HG03460 (cell line): ENCODE measurements around the gene GDA.
"Not testable (repeated sequence)": the region's sequence is repeated elsewhere in the genome, so short reads cannot be mapped to it uniquely, and the experiment has no call there.

Experiments
- ATAC-seq: cut with Tn5 transposase; IDR thresholded peaks from one replicate; pipeline ENCODE4 v1.9.1; 2021; ENCODE audit not compliant: unreplicated experiment

The GDA gene

DNA sequence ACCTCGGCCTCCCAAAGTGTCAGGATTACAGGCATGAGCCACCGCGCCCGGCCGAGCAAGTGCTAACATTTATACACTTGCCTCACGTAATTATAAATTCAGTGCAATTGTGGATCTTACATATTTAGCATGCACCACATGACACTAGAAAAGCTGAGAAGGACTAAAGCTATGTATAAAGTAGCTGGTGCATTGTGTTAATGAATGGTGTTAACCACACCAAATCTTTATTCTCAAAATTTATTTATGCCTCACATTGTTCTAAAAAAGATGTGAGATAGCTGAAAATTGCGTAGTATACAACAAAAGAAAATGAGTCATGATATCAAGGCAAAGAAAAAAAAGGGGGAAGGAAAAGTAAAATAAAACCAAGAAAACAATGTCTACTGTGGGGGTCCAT, 54.8 kb downstream of the GDA start:
- no peak for ATAC-seq

GRCh38 chr9:72205513-72205912, 56.3 kb downstream of the GDA start:
- ATAC-seq: peak; percentile 50

GRCh38 chr9:72207278-72207677, 58.0 kb downstream of the GDA start:
- peak; percentile 73 for ATAC-seq

GRCh38 chr9:72210522-72210921, 61.3 kb downstream of the GDA start:
- no peak for ATAC-seq

DNA sequence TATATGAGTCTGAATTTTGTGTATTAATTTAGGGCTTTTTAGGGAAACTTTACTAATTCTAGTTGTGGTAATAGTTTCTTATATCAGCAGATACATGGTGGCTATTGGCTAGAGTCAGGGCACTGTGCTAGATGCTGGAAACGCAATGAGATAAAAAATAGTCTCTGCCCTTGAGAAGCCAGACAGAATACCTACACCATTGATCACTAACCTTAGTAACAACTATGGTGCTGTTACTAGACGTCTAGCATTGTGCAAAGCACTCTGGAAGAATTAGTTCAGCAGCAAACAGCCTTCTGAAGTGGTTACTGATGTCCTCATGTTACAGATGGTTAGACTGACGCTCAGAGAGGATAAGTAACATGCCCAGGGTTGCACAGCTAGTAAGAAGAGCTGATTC, 61.8 kb downstream of the GDA start:
- no peak for ATAC-seq

- ATAC-seq: no peak
Observed at GRCh38 chr9:72213906-72214305, 64.7 kb downstream of the GDA start.

- ATAC-seq: no peak
Observed at GRCh38 chr9:72217306-72217842, 68.1 kb downstream of the GDA start.

DNA sequence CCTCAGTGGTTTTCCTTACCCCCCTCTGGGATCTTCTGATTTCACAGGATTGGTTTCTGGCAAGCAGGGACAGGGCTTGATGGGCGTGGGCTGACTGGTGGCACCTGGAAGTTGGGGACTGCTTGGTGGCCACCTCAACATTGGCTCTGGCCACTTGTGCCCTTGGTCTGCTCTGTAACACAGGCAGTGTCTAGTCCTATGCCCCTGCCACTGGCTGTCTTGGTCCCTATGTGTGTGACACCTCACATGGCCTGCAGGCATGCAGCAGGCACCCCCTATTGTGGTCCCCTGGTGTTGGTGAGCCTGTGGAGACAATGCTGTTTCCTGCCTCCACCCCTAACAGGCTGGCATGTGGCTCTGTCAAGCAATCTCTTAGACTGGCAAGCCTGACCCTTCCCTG, 71.3 kb downstream of the GDA start:
- no peak for ATAC-seq

- no peak for ATAC-seq
Observed at GRCh38 chr9:72226146-72226812, 77.0 kb downstream of the GDA start.

- no peak for ATAC-seq
Observed at GRCh38 chr9:72228282-72228681, 79.0 kb downstream of the GDA start.

GRCh38 chr9:72232778-72233177, 83.5 kb downstream of the GDA start:
- no peak for ATAC-seq

- no peak for ATAC-seq
Observed at GRCh38 chr9:72247549-72247948, 98.3 kb downstream of the GDA start.

DNA sequence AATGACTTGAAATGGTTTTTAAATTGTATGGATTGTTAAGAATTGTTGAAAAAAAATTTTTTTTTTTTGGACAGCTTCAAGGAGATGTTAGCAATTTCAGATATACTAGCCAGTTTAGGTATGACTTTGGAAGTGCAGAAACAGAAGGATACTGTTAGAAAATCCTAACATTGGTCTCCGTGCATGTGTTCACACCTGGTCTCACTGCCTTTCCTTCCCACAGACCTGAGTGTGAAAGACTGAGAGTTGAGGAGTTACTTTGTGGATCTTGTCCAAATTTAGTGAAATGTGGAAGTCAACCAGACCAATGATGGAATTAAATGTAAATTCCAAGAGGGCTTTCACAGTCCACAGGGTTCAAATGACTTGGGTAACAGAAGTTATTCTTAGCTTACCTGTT, 102.3 kb downstream of the GDA start:
- ATAC-seq: no peak

DNA sequence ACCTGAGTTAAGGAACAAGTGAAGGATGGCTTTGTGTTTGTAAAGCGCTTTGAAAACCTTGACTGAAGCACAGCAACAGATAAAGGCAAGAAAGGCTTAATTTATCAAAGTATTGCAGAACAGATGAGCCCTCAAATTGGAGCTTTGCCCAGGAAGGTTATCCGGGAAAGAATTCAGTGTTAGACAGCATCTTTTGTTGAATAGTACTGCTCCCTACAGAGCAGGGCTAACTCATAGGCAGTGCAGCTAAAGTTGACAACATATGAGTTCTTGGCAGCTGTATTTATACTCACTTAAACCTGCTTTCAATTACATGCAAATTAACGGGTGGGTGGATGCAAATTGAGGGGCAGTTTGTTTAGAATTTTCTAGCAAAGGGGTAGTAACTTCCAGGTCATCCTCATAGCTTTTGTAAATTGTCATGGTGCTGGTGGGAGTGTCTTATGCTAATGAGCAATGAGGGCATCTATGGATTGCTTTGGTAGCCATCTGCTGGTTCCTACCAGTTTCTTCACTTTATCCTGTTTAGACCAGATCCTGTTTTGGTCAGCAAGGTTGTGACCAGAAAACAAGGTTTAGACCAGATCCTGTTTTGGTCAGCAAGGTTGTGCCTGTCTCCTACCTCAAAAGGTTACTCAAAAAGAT, 105.8 kb downstream of the GDA start:
- no peak for ATAC-seq

- no peak for ATAC-seq
Observed at GRCh38 chr9:72255569-72255968, 106.3 kb downstream of the GDA start.

DNA sequence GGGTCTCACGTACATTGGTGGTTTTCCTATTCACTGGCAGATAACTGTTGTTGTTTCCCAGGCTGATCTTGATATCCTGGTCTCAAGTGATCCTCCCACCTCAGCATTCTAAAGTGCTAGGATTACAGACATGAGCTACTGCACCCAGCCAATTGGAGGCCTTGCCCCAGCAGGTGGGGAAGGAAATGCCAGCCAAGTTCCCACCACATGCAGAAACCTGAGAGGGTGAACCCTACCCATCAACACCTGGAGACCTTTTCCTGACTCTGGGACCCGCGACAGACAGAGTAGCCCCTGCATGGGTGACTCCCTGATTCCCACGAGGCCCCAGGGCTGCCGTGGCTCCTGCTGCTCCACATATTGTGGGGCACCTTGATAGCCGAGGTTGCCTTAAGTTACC, 107.7 kb downstream of the GDA start:
- ATAC-seq: no peak

GRCh38 chr9:72257814-72258213, 108.6 kb downstream of the GDA start:
- no peak for ATAC-seq

DNA sequence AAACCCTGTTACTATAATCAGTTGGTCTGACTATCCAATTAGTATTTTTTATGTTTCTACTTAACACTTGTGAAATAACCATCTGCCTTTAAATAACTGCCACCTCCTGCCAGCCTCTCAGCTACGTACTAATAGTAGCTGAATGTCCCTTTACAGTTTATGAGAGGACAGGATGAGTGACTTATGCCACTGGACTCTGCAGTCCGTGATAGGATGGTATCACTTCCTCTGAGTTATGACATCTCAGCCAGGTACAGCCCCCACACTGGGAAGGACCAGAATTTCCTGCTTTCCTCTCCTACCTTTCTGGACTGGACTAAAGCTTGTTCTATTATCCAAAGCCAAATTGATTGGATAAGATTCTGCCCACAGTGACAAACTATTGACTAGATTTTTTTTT, 112.8 kb downstream of the GDA start:
- ATAC-seq: no peak

DNA sequence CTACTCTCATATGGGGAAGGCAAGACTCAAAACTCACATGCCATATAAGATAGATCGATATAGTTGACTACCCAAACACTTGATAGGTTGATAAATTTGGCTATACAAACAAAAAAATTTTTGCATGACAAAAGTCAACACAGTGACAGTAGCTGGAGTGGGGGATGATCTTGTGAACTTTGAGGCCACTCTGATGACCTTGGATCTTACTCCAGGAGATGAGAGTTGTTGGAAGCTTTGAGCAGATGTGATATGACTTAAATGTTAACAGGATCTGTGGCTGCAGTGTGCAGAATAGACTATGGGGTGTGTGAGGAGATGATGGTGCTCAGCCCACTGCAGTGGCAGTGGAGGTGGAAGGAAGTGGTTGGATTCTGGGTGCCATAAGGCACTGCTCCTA, 114.3 kb downstream of the GDA start:
- no peak for ATAC-seq

GRCh38 chr9:72268961-72269360, 119.7 kb downstream of the GDA start:
- no peak for ATAC-seq

DNA sequence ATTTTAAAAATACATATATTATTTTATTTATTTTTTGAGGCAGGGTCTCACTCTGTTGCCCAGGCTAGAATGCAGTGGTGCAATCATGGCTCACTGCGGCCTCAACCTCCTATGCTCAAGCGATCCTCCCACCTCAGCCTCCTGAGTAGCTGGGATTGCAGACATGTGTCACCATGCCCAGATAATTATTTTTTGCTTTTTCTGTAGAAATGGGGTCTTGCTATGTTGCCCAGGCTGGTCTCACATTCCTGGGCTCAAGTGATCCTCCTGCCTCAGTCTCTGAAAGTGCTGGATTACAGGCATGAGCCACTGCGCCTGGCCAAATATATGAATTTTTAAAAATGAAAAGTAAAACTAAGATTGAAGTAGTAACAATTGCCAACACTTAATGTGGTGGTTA, 121.1 kb downstream of the GDA start:
- not testable (repeated sequence) for ATAC-seq

- ATAC-seq: no peak
Observed at GRCh38 chr9:72271613-72272478, 122.6 kb downstream of the GDA start.
